GM23338 (cell line): ENCODE data around the gene TRABD2A.

Source experiments
- CREB1 ChIP-seq: fragments of 250-450 bp; sonication (Bioruptor Pico); IDR thresholded peaks from 2 replicates; pipeline ENCODE4 v1.5.0; 2020; ENCODE audit warnings: low read depth, mild to moderate bottlenecking, moderate library complexity
- EZH2 ChIP-seq: fragments of 200-600 bp; sonication (generic); IDR thresholded peaks from one replicate; pipeline ENCODE4 v1.8.0; 2017; ENCODE audit warnings: antibody characterized with exemption, mild to moderate bottlenecking, low read depth; ENCODE audit not compliant: unreplicated experiment
- POLR2AphosphoS5 ChIP-seq: IDR thresholded peaks from 2 replicates; pipeline ENCODE4 v1.6.1; 2016; ENCODE audit warnings: antibody characterized with exemption, low read depth
- TF ChIP-seq, protein P1 (sequence below), 2 experiments: fragments of 200-600 bp in 1 of 2; sonication (generic) in 1 of 2; conservative IDR thresholded peaks; 2 replicates each; pipeline versions ENCODE4 v1.5.1 to v1.6.1; 2016 to 2017; ENCODE audit warnings: antibody characterized with exemption in 2 of 2, low read depth in 2 of 2, mild to moderate bottlenecking in 2 of 2, moderate library complexity in 1 of 2
- TF ChIP-seq, protein P2 (sequence below): IDR thresholded peaks from one replicate; pipeline ENCODE4 v1.6.1; 2018; ENCODE audit warnings: antibody characterized with exemption; ENCODE audit not compliant: unreplicated experiment

DNA sequence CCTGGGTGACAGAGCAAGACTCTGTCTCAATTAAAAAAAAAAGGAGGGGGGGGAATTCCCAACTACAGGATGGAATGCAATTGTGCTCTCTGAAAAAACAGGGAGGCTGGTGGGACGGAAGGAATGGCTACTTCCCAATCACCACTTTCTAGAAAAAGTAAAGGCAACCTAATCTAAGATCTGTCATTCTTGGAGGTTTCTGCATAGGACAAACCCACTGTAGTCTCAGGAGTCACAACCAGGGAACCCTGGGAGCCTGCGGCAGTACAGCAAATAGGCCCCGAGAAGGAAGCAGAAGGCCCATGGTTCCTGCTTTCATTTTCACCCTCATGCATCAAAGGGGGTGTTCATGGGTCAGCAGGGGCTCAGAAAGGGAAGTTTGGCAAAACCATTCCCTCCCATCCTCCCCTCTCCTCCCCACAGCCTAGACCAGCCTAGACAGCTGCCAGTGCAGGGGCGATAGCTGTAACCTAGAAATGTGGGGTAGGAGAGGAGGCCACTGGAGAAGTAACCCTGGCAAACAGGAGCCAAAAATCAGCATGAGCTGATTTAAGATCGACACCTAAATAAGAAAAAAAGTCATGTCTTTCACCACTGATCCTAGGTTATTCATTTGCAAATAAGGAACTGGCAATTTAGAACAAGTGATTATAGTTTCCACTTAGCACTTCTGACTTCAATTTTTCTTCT is 48.0 kb downstream of the TRABD2A start:
- TF ChIP-seq POLR2AphosphoS5, result no peak
- TF ChIP-seq CREB1 (CRISPR knock-in tag), result no peak
- TF ChIP-seq, protein P1, sequence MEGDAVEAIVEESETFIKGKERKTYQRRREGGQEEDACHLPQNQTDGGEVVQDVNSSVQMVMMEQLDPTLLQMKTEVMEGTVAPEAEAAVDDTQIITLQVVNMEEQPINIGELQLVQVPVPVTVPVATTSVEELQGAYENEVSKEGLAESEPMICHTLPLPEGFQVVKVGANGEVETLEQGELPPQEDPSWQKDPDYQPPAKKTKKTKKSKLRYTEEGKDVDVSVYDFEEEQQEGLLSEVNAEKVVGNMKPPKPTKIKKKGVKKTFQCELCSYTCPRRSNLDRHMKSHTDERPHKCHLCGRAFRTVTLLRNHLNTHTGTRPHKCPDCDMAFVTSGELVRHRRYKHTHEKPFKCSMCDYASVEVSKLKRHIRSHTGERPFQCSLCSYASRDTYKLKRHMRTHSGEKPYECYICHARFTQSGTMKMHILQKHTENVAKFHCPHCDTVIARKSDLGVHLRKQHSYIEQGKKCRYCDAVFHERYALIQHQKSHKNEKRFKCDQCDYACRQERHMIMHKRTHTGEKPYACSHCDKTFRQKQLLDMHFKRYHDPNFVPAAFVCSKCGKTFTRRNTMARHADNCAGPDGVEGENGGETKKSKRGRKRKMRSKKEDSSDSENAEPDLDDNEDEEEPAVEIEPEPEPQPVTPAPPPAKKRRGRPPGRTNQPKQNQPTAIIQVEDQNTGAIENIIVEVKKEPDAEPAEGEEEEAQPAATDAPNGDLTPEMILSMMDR (conservative IDR thresholded peaks at IDR 0.05; ENCODE audit: low read depth in 2 of 2), result no peak
- no peak for TF ChIP-seq EZH2
- TF ChIP-seq, protein P2, sequence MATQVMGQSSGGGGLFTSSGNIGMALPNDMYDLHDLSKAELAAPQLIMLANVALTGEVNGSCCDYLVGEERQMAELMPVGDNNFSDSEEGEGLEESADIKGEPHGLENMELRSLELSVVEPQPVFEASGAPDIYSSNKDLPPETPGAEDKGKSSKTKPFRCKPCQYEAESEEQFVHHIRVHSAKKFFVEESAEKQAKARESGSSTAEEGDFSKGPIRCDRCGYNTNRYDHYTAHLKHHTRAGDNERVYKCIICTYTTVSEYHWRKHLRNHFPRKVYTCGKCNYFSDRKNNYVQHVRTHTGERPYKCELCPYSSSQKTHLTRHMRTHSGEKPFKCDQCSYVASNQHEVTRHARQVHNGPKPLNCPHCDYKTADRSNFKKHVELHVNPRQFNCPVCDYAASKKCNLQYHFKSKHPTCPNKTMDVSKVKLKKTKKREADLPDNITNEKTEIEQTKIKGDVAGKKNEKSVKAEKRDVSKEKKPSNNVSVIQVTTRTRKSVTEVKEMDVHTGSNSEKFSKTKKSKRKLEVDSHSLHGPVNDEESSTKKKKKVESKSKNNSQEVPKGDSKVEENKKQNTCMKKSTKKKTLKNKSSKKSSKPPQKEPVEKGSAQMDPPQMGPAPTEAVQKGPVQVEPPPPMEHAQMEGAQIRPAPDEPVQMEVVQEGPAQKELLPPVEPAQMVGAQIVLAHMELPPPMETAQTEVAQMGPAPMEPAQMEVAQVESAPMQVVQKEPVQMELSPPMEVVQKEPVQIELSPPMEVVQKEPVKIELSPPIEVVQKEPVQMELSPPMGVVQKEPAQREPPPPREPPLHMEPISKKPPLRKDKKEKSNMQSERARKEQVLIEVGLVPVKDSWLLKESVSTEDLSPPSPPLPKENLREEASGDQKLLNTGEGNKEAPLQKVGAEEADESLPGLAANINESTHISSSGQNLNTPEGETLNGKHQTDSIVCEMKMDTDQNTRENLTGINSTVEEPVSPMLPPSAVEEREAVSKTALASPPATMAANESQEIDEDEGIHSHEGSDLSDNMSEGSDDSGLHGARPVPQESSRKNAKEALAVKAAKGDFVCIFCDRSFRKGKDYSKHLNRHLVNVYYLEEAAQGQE, result no peak
